Activated CD8-positive, alpha-beta memory T cell treated with anti-CD3 and anti-CD28 coated beads for 24 hours (primary cell): Measurements from ENCODE around the gene EXOC3.
"Not testable (repeated sequence)": the region's sequence is repeated elsewhere in the genome, so short reads cannot be mapped to it uniquely, and the experiment has no call there.

ENCODE experiments used
- DNase-seq: peaks from one replicate; pipeline ENCODE4 v3.0.0-alpha.2; 2020

The EXOC3 gene

GRCh38 chr5:407801-408268, 35.1 kb upstream of the EXOC3 start:
- DNase-seq = no peak

- DNase-seq = no peak
Measured at GRCh38 chr5:410911-411517, 32.0 kb upstream of the EXOC3 start.

- no peak for DNase-seq
Measured at GRCh38 chr5:411728-412127, 31.2 kb upstream of the EXOC3 start.

- DNase-seq = not testable (repeated sequence)
Measured at GRCh38 chr5:414991-415927, 27.7 kb upstream of the EXOC3 start.

GRCh38 chr5:415928-416635, 26.9 kb upstream of the EXOC3 start:
- no peak for DNase-seq

GRCh38 chr5:416636-416960, 26.4 kb upstream of the EXOC3 start:
- no peak for DNase-seq

- DNase-seq = no peak
Measured at GRCh38 chr5:417301-418161, 25.4 kb upstream of the EXOC3 start.

- no peak for DNase-seq
Measured at GRCh38 chr5:418162-419121, 24.5 kb upstream of the EXOC3 start.

GRCh38 chr5:419970-420369, 23.0 kb upstream of the EXOC3 start:
- no peak for DNase-seq

- no peak for DNase-seq
Measured at GRCh38 chr5:420632-421286, 22.2 kb upstream of the EXOC3 start.

- no peak for DNase-seq
Measured at GRCh38 chr5:421287-421880, 21.6 kb upstream of the EXOC3 start.

- DNase-seq = no peak
Measured at GRCh38 chr5:421901-422300, 21.1 kb upstream of the EXOC3 start.

GRCh38 chr5:422323-423232, 20.4 kb upstream of the EXOC3 start:
- no peak for DNase-seq

GRCh38 chr5:423233-423565, 19.8 kb upstream of the EXOC3 start:
- no peak for DNase-seq

- DNase-seq = no peak
Measured at GRCh38 chr5:423626-424261, 19.2 kb upstream of the EXOC3 start.

- no peak for DNase-seq
Measured at GRCh38 chr5:424301-425110, 18.5 kb upstream of the EXOC3 start.

GRCh38 chr5:425714-426113, 17.3 kb upstream of the EXOC3 start:
- DNase-seq = no peak

GRCh38 chr5:426392-426976, 16.5 kb upstream of the EXOC3 start:
- DNase-seq = no peak
